Kasumi-1 (cell line): ENCODE data around the gene C18orf63.
"Not testable (repeated sequence)": the region's sequence is repeated elsewhere in the genome, so short reads cannot be mapped to it uniquely, and the experiment has no call there.

ENCODE experiments used
- DNase-seq, 2 experiments: peaks; one replicate each; lab custom pipeline; 2025; lab: John Stamatoyannopoulos, UW

C18orf63 gene

GRCh38 chr18:74315464-74316256 is at the start of gene C18orf63:
C18orf63 (plus strand) TSS chr18:74315839; CDS start chr18:74317866, 2,027 bp downstream.
- DNase-seq = no peak

GRCh38 chr18:74266161-74266560 is 49.5 kb upstream of the C18orf63 start:
- no peak for DNase-seq

DNA sequence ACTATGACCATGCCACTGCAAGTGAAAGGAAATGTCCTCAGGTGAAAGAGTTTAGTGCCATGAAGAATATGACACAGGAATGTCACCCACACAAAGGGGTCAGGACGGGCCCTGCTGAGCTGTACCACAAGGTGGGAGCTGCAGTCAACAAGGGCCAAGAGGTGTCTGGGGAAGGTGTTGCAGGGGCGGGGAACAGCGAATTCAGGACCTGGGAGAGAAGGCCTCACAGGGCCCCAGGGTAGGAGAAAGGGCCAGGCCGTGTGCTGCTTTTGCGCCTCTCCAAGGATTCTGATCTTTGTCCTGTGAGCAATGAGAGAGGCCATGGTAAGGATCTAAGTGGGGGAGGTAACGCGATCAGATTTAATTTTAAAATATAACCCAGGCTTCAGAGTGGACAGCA is 47.5 kb upstream of the C18orf63 start:
- no peak for DNase-seq

GRCh38 chr18:74268933-74269620 is 46.6 kb upstream of the C18orf63 start:
- DNase-seq = no peak

- no peak for DNase-seq
Measured at GRCh38 chr18:74271635-74272034, 44.0 kb upstream of the C18orf63 start.

DNA sequence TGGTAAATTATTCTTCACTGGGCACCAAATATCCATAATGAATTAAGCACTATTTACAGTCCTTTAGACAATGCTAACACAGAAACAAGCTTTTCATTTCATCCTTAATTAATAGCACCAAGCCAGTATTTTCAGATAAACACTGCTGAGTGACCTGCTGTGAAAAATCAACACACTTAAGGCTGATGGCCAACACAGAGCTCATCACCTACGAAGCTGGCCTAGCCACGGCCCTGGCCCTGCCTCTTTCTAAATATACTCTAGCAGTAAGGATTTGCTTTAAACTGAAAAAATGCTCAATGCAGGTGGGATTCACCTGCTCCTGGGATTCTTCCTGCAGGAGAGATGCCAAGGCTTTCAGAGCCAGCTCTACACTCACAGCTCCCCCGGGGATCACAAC is 42.2 kb upstream of the C18orf63 start:
- no peak for DNase-seq

GRCh38 chr18:74274700-74275099 is 40.9 kb upstream of the C18orf63 start:
- DNase-seq = no peak

DNA sequence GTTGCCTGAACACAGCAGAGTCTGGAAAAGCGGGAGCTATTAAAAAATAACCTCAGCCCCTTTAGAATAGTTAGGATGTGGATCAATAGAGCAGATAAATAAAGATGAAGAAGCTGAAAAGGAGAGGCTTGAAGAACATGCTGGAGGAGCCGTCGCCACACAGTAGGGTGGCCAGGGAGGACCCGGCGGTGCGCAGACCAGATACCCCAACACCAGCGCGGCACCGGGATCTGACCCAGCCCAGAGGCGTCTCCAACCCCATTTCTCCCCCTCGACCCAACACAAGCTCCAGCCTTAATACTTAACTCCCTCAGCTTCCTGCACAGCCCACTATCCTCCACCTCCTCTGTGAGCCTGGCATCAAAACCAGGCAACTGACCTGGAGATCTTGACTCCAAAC is 39.9 kb upstream of the C18orf63 start:
- no peak for DNase-seq

DNA sequence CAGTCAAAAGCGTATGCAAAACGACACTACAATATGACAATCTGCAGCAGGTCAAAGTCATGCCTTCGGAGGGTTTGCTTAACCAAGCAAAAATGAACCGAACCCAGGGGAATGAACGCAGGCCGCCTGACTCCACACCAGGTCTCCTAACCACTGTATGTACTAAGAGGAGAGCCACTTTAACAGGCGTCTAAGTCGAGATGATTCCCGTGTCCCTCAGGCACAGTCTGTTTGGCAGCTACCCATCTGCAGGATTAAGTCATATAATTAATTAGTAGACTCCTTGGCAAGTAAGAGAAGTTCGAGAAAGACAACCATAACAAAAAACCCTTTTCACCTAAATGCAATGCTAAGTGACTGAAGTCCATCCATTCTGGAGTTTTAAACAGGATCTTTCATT is 39.0 kb upstream of the C18orf63 start:
- no peak for DNase-seq

DNA sequence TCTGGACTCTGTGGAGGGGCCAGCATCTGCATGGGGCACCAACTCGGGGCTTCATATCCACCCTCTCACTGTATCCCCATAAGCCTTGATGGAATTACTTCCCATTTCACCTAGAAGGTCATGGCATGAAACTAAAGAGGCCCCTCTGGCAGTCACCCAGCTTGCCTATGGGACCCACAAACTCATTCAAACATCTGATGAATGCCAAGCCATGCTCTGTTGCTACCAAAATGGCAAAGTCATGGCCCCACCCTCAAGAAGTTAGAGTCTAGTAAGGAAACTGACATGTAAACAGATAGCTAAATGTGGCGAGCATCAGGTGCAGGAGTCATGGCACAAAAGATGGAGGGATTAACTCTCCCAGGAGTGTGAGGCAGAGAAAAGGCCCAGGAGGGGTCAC is 38.3 kb upstream of the C18orf63 start:
- DNase-seq = no peak

GRCh38 chr18:74278058-74278457 is 37.6 kb upstream of the C18orf63 start:
- no peak for DNase-seq

DNA sequence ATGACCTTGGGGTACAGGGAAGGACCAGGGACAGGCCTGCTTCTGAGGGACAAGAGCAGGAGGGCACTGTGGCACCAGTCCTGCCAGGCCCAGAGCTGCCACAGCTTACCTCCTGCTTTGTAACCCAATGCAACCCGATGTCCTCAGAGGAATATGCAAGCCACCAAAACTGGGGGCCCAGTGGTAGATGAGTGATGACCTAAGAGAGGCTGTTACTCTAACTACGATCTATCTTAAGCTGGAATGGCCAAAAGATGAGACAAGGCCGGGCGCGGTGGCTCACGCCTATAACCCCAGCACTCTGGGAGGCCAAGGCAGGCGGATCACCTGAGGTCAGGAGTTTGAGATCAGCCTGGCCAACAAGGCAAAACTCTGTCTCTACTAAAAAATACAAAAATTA is 36.7 kb upstream of the C18orf63 start:
- no peak for DNase-seq

DNA sequence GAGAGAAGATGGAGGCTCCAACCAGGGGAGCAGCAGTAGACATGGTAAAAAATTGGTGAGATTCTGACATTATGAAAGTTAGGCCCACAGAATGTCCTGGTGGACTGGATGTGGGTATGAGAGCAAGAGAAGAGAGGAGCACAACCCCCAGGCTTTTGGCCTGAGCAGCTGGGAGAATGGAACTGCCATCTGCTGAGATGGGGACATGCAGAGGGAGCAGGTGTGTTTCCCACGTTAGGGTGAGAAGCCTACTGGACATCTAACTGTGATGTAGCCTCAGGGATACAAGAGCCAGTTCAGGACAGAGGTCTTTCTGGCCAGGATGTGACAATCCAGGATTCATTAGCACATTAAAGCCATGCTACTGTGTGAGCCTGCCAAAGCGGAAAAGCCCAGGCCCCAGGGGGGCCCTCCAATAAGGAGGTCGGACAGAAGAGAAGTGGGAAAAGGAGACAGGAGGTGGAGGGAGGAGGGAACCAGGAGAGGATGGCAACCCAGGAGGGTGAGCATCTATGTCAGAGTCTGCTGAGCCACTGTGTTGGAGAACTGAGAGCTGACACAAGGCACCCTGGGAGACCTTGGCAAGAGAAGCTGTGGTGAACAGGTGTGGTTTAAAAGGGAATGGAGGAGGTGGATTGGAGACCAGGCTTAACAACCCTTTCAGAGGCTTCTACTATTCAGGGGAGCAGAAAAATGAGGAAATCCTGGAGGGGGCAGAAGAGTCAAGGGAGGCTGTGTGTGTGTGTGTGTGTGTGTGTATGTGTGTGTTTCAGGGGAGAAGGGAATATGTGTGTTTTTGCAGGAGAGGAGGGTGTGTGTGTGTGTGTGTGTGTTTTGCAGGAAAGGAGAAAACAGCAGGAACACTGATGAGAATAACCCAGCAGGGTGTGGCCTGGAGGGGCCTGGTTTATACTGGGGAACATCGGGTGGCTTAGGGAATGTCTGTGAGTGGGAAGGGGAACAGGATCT is 34.3 kb upstream of the C18orf63 start:
- no peak for DNase-seq

DNA sequence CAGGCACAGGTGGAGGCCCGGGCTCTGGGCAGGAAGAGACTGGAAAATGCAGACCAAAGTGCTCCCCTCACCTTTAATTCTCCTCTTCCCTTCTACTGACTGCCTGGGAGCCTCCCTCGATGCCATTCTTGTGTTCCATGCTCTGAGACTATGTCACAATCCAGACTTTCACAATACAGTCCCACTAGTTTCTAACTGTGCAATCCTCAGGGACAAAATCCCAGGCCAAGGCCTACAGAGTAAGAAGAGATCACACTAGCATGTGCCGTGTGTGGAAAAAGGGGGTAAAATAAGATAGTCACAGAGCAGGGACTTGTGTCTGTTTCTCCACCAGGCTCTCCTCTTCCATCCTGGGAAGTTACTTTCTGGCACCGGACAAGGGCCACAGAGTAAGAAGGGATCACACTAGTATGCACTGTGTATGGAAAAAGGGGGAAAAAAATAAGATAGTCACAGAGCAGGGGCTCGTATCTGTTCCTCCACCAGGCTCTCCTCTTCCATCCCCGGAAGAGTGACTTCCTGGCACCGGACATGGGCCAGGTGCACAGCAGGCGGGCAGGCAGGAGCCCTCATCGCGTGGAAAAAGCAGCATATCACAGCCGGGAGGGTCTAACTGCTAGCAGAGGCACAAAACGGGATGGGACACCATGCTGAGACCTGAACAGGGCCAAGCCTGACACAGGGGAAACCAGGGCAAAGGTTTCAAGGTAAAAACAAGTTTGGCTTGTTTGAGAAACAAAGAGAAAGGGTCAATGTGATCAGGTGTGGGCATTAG is 33.5 kb upstream of the C18orf63 start:
- no peak for DNase-seq

DNA sequence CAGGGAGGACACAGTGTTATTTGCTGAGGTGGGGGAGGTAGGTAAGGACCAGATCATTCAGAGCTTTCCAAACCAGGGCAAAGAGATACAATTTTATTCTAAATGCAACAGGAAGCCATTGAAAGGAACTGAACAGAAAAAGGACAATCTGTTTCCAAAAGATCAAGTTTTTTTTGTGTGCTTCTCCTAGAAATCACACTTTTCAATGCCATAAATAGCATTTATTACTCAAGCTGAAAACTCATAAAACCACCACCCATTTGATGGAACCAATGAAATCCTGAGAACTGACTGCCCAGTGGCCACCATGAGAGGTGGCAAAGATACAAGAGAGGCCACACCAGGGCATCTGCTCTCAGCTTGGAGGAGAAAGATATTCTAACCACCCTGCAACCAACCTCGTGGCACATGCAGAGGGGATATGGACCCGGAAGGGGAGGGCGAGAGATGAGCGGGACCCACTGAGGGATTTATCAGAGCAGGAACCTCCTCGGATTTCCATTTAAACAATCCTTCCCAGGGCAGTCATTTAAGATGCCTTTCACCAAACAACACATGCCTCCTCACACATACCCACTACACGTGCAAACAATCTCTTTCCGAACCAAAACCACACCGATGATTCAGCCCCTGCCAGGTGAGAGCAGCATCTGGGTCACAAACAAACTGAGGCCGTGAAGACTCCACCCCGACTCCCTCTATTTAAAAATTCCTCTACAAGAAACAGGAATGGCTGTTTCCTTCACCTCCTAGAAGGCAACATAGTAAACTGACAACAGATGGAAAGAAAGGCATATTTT is 32.7 kb upstream of the C18orf63 start:
- no peak for DNase-seq

GRCh38 chr18:74283646-74284045 is 32.0 kb upstream of the C18orf63 start:
- no peak for DNase-seq

DNA sequence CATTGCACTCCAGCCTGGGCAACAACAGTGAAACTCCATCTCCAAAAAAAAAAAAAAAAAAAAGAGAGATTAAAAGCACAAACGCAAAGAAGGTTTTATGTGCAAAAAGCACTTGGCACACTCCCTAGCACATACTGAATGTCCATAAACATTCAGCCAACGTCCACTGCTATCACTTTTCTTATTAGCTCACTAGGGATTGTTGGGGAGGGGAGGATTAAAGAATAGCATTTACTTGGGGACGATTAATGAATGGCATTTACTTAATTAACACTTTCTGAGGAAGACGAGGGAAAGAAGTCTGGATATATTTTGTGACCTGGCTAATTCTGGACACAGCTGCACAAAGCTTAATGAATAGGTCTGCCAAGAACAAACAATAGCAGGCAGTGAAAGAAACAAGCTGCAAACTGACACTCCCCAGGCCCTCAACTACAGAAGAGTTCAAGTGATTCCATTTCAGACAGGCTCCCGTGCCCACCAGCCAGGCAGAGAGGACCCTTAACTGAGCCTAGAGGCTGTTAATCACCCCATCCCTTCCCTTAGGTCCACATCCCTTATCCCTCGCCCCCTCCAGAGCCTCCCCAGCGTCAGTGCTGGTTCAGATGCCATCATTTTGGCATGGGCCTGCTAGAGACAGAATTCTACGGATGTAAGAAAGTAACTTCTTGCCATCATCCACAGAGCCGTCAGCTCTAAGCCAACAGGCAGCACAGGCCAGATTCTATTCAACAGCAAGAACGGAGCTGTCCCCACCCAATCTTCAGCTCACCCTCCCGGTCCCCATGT is 31.3 kb upstream of the C18orf63 start:
- DNase-seq = no peak

- no peak for DNase-seq
Measured at GRCh38 chr18:74284980-74285355, 30.7 kb upstream of the C18orf63 start.

DNA sequence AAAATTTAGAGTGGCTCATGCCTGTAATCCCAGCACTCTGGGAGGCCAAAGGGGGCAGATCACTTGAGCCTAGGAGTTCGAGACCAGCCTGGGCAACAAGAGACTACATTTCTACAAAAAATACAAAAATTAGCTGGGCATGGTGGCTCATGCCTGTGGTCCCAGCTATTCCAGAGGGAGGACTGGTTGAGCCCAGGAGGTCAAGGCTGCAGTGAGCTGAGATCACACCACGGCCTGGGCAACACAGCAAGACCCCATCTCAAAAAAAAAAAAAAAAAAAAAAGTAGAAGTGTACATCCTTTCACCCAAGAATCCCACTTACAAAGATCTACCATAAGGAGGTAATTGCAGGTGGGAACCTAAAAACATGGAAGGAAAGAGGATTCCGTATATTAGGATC is 30.1 kb upstream of the C18orf63 start:
- DNase-seq = not testable (repeated sequence)
